ENCODE results near the gene PASK.

PASK gene

DNA sequence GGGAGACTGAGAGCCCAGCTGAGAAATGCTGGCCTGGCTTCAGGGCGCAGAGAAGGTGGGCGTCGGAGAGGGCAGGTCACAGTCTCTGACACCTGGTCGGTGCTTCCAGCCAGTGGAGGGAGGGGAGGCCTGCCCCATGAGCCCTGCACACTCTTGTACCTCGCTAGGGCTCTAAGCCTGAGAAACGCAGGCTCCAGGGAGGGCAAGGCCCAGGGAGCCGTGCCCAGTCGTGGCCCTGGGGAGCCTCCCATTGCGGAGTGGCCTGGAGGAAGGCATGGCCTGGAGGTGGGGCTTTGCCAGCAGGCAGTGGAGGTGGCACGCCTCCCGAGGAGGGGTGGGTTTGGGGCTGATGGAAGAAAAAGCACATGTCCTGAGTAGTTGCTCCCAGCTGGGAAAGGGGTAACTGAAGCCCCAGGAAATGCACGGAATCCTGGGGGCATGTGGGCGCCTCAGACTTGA lies 86.2 kb downstream of the PASK start:
- no peak for DNase-seq

GRCh38 chr2:241062389-241063092 lies 86.7 kb downstream of the PASK start:
- no peak for DNase-seq

DNA sequence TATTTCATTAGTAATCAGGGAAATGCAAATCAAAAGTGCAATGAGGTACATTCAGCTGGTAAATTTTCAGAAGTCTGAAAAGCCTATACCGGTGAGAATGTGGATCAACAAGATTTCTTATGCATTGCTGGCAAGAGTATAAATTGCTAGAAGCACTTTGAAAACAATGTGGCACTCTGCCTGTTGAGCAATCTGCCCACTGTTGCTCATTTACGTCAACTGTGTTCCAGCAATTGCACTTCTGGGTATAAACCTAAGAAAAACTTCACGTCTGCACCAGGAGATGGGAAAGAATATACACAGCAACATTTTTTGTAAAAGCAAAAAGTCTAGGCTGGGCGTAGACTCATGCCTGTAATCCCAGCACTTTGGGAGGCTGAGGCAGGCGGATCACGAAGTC lies 88.0 kb downstream of the PASK start:
- no peak for DNase-seq

Measured in retina (tissue), 1 donor.